ENCODE data around the gene PSTPIP2.

DNA sequence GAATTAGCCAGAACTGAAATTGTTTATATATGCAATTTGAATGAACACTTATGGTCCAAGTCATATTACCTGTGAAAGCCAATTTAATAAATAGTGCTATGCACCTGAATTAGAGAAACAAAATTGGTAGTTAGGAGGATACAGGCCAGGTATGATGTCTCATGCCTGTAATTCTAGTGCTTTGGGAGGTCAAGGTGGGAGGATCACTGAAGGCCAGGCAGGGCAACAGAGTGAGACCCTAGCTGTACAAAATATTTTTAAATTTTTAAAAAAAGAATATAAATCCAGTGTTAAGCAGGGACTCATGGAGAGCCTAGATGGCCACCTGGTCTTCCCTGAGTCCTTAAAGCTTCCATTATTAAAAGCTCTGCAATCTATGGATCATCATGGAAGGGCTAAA, 7.3 kb upstream of the PSTPIP2 start:
- TF ChIP-seq, protein P1, sequence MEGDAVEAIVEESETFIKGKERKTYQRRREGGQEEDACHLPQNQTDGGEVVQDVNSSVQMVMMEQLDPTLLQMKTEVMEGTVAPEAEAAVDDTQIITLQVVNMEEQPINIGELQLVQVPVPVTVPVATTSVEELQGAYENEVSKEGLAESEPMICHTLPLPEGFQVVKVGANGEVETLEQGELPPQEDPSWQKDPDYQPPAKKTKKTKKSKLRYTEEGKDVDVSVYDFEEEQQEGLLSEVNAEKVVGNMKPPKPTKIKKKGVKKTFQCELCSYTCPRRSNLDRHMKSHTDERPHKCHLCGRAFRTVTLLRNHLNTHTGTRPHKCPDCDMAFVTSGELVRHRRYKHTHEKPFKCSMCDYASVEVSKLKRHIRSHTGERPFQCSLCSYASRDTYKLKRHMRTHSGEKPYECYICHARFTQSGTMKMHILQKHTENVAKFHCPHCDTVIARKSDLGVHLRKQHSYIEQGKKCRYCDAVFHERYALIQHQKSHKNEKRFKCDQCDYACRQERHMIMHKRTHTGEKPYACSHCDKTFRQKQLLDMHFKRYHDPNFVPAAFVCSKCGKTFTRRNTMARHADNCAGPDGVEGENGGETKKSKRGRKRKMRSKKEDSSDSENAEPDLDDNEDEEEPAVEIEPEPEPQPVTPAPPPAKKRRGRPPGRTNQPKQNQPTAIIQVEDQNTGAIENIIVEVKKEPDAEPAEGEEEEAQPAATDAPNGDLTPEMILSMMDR (IDR thresholded peaks at IDR 0.05) = no peak
- no peak for TF ChIP-seq POLR2A (IDR thresholded peaks at IDR 0.05)

All from heart left ventricle (tissue), 13 donors.